Mesendoderm (in vitro differentiated cells): Measurements from ENCODE around the gene VDAC1.
"Not testable (repeated sequence)": the region's sequence is repeated elsewhere in the genome, so short reads cannot be mapped to it uniquely, and the experiment has no call there.

Experiments
- DNase-seq: peaks from one replicate; pipeline ENCODE4 v3.0.0; 2013
- H2AK5ac ChIP-seq: 2 replicates; pipeline ENCODE4 v1.6.1; 2013; ENCODE audit warnings: low read length, inconsistent platforms
- H2BK120ac ChIP-seq: 2 replicates; pipeline ENCODE4 v1.6.1; 2013; ENCODE audit warnings: low read depth, mild to moderate bottlenecking, low read length, moderate library complexity, mixed read lengths
- H2BK15ac ChIP-seq: replicated peaks from 2 replicates; pipeline ENCODE4 v1.6.1; 2013; ENCODE audit warnings: low read depth, mild to moderate bottlenecking, moderate library complexity
- H2BK5ac ChIP-seq: 2 replicates; pipeline ENCODE4 v1.6.1; 2013; ENCODE audit warnings: low read length, inconsistent platforms
- H3K18ac ChIP-seq: 2 replicates; pipeline ENCODE4 v1.6.1; 2013; ENCODE audit warnings: mild to moderate bottlenecking, low read length, mixed read lengths
- H3K23ac ChIP-seq: one replicate; pipeline ENCODE4 v1.6.1; 2013; ENCODE audit warnings: low read length
- H3K27ac ChIP-seq: 2 replicates; pipeline ENCODE4 v1.5.1; 2013; ENCODE audit warnings: low read depth, mild to moderate bottlenecking, inconsistent platforms, low read length, moderate library complexity
- H3K27me3 ChIP-seq: 2 replicates; pipeline ENCODE4 v1.6.1; 2013; ENCODE audit warnings: low read length, control low read depth, mild to moderate bottlenecking, inconsistent platforms; ENCODE audit not compliant: insufficient read depth, poor library complexity
- H3K36me3 ChIP-seq: 2 replicates; pipeline ENCODE4 v1.6.1; 2013; ENCODE audit warnings: low read length, inconsistent platforms; ENCODE audit not compliant: control insufficient read depth, insufficient read depth
- H3K4ac ChIP-seq: one replicate; pipeline ENCODE4 v1.6.1; 2013; ENCODE audit warnings: low read depth, mild to moderate bottlenecking, low read length, moderate library complexity
- H3K4me1 ChIP-seq: 2 replicates; pipeline ENCODE4 v1.6.1; 2013; ENCODE audit warnings: low read depth, low read length, inconsistent platforms; ENCODE audit not compliant: control insufficient read depth
- H3K4me2 ChIP-seq: 2 replicates; pipeline ENCODE4 v1.6.1; 2013; ENCODE audit warnings: low read length
- H3K4me3 ChIP-seq: 2 replicates; pipeline ENCODE4 v1.5.1; 2013; ENCODE audit warnings: mild to moderate bottlenecking, low read length
- H3K56ac ChIP-seq: one replicate; pipeline ENCODE4 v1.6.1; 2013; ENCODE audit warnings: low read length
- H3K79me1 ChIP-seq: 2 replicates; pipeline ENCODE4 v1.6.1; 2013; ENCODE audit warnings: low read length, inconsistent platforms
- H3K79me2 ChIP-seq: 2 replicates; pipeline ENCODE4 v1.6.1; 2013; ENCODE audit warnings: mild to moderate bottlenecking, low read length; ENCODE audit not compliant: control insufficient read depth, insufficient read depth
- H3K9ac ChIP-seq: 2 replicates; pipeline ENCODE4 v1.6.1; 2013; ENCODE audit warnings: low read length, inconsistent platforms
- H4K5ac ChIP-seq: one replicate; pipeline ENCODE4 v1.6.1; 2013; ENCODE audit warnings: low read length
- H4K8ac ChIP-seq: one replicate; pipeline ENCODE4 v1.6.1; 2013; ENCODE audit warnings: low read depth, mild to moderate bottlenecking, control low read depth, low read length, moderate library complexity
- WGBS: extraction: QIAGEN DNeasy Blood & Tissue Kit; methylation state at CpG from one replicate; pipeline ENCODE4 v1.1.7; 2013; ENCODE audit warnings: low lambda C conversion rate, missing lambda C conversion rate; ENCODE audit not compliant: insufficient coverage; ENCODE audit errors: extremely low coverage; 5-methylcytosine and 5-hydroxymethylcytosine counted together

VDAC1 gene

DNA sequence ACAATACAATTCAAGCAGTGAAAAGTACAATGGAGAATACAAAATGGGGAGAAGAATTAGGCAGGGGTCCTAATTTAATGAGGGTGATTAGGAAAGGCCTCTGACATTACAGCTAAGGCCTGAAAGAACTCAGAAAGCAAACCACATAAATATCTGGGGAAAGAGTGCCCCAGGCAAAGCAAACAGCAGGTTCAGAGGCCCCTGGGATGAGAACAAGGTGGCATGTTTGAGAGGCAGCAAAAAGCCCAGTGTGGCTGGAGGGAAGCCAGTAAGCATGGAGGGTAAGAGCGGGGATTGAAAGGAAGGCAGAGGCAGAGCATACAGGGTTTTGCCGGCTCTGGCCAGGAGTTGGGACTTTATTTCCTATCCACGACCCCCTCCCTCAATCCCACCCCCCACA, 33.4 kb upstream of the VDAC1 start:
- no CpG with 5 or more reads among the region's 3 CpGs for WGBS
- H3K9ac ChIP-seq, result no peak overlapping the region
- H3K27ac ChIP-seq, result no peak overlapping the region

DNA sequence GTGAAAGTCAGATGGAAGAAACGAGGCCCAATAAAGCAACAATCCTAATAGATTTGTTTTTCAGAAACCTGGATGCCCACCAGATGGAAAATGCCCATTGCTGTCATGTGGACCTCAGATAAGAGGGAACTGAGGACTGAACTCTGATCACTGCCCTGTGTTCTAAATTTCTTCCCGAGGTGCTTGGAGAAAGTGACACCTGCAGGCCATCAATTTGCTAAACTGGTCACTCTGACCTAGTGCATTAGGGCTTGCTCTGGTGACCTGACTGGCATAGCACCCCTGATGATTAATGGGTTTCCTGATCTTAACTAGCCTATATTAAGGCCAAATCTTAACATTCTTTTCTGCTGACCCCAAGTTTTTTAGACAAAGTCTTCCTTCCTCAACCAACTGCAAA, 32.4 kb upstream of the VDAC1 start:
- whole genome bisulfite sequencing, result no CpG with 5 or more reads among the region's 2 CpGs
- DNase-seq, result no peak
- H3K36me3 ChIP-seq, result no peaks in the 10 kb centered on the region
- no peak overlapping the region for H3K18ac ChIP-seq
- H2BK5ac ChIP-seq, result no peak overlapping the region
- no peaks in the 10 kb centered on the region for H3K79me2 ChIP-seq
- H3K56ac ChIP-seq, result no peak overlapping the region
- H3K27me3 ChIP-seq, result no peaks in the 10 kb centered on the region
- H3K4ac ChIP-seq, result no peak overlapping the region
- no peak overlapping the region for H4K5ac ChIP-seq
- no peaks in the 10 kb centered on the region for H3K79me1 ChIP-seq
- H4K8ac ChIP-seq, result no peak overlapping the region
- H3K9ac ChIP-seq, result no peak overlapping the region
- H3K4me2 ChIP-seq, result no peak overlapping the region
- H3K4me3 ChIP-seq, result no peak overlapping the region
- no peak overlapping the region for H2AK5ac ChIP-seq
- no peak overlapping the region for H3K27ac ChIP-seq
- no peak overlapping the region for H3K23ac ChIP-seq
- H2BK120ac ChIP-seq, result no peak overlapping the region
- H3K4me1 ChIP-seq, result no peaks in the 10 kb centered on the region
- no peak overlapping the region for H2BK15ac ChIP-seq

More for the DNA sequence above, 33.4 kb upstream of the VDAC1 start:
- H3K4me2 ChIP-seq, result no peak overlapping the region
- no peak overlapping the region for H3K4me3 ChIP-seq
- H3K27me3 ChIP-seq, result no peaks in the 10 kb centered on the region
- no peak overlapping the region for H3K18ac ChIP-seq
- no peak overlapping the region for H2BK15ac ChIP-seq
- no peaks in the 10 kb centered on the region for H3K4me1 ChIP-seq
- no peaks in the 10 kb centered on the region for H3K79me1 ChIP-seq
- no peak overlapping the region for H3K56ac ChIP-seq
- H3K79me2 ChIP-seq, result no peaks in the 10 kb centered on the region
- H3K4ac ChIP-seq, result no peak overlapping the region
- H3K23ac ChIP-seq, result no peak overlapping the region
- no peak overlapping the region for H4K8ac ChIP-seq
- no peak overlapping the region for H4K5ac ChIP-seq
- no peak overlapping the region for H2BK120ac ChIP-seq
- no peaks in the 10 kb centered on the region for H3K36me3 ChIP-seq
- no peak overlapping the region for H2AK5ac ChIP-seq
- H2BK5ac ChIP-seq, result no peak overlapping the region
- DNase-seq, result no peak

DNA sequence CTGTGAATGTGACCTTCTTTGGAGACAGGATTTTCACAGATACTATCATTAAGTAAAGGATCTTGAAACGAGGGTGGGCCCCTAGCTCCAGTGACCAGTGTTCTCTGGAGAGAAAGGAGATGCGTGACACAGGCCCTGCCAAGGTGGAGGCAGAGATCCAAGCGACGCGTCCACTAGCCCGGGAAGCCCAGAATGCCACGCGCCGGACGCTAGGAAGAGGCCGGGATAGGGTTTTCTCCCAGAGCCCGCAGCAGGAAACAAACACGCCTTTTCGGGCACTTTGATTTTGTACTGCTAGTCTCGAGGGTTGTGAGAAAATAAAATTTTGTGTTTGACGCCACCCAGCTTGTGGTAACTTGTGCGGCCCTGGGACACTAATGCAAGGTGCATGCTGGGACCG, 29.6 kb upstream of the VDAC1 start:
- Histone ChIP-seq H3K36me3 (no peaks in the 10 kb centered on the region), H2BK5ac (no peak overlapping the region), H3K9ac (no peak overlapping the region), H4K5ac (no peak overlapping the region), H2BK15ac (no peak overlapping the region), H3K56ac (no peak overlapping the region), H3K23ac (no peak overlapping the region), H3K79me2 (no peaks in the 10 kb centered on the region), H3K18ac (no peak overlapping the region), H3K79me1 (no peaks in the 10 kb centered on the region), H2AK5ac (no peak overlapping the region), H2BK120ac (no peak overlapping the region), H3K27me3 (no peaks in the 10 kb centered on the region), H3K27ac (no peak overlapping the region), H4K8ac (no peak overlapping the region), H3K4me1 (no peaks in the 10 kb centered on the region), H3K4me3 (no peak overlapping the region), H3K4me2 (no peak overlapping the region), H3K4ac (no peak overlapping the region)
- no CpG with 5 or more reads among the region's 18 CpGs for WGBS
- DNase-seq, result no peak

- not testable (repeated sequence) for H3K23ac ChIP-seq, H4K8ac ChIP-seq, DNase-seq, H2AK5ac ChIP-seq, H3K4ac ChIP-seq, H3K56ac ChIP-seq, H3K4me3 ChIP-seq, H3K27me3 ChIP-seq, H3K27ac ChIP-seq, H2BK5ac ChIP-seq, H4K5ac ChIP-seq, H3K9ac ChIP-seq, H3K4me2 ChIP-seq, H2BK15ac ChIP-seq, H3K36me3 ChIP-seq, H3K79me1 ChIP-seq, H2BK120ac ChIP-seq, H3K4me1 ChIP-seq, H3K18ac ChIP-seq, H3K79me2 ChIP-seq
- WGBS, result no CpG with 5 or more reads among the region's 4 CpGs
Measured at GRCh38 chr5:134030303-134030964, 25.7 kb upstream of the VDAC1 start.

DNA sequence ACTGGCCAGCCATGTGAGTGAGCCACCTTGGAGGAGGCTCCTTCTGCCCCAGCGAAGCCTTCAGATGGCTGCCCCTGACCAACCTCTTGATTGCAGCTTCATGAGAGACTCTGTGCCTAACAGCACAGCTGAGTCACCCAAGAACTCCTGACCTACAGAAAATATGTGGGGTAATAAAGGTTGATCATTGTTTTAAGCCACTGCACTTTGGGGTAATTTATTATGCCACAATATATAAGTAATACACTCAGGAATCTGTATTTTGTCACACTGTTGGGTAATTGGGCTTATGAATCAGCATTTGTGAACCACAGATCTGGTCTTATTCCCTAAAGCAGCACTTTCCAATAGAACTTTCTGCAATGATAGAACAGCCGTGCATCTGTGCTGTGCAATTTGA, 24.4 kb upstream of the VDAC1 start:
- Histone ChIP-seq H2BK15ac (no peak overlapping the region), H3K36me3 (no peaks in the 10 kb centered on the region), H3K27ac (no peak overlapping the region), H2BK120ac (no peak overlapping the region), H3K4me3 (no peak overlapping the region), H3K23ac (no peak overlapping the region), H4K8ac (no peak overlapping the region), H2BK5ac (no peak overlapping the region), H2AK5ac (no peak overlapping the region), H4K5ac (no peak overlapping the region), H3K56ac (no peak overlapping the region), H3K79me1 (no peaks in the 10 kb centered on the region), H3K4me1 (no peaks in the 10 kb centered on the region), H3K9ac (no peak overlapping the region), H3K27me3 (no peaks in the 10 kb centered on the region), H3K4me2 (no peak overlapping the region), H3K4ac (no peak overlapping the region), H3K18ac (no peak overlapping the region), H3K79me2 (no peaks in the 10 kb centered on the region)
- DNase-seq, result no peak
- WGBS, result no CpG with 5 or more reads among the region's 2 CpGs

DNA sequence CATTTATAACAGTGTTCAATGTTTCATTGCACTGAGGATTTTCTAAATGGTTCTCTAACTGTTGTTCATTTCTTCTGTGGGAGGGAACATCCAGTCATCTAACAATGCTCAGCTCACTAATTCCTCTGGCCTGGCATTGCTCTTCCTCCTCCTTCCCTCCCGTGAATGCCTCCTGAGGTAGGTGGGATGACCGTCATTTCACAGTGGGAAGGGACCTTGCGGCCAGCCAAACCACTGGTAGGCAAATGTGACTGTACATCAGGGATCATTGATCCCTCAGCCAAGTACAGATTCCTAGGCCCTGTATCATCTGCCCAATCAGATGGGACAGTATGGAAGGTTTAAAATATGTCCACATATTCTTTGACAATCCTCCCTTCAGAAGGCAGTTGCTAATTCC, 23.7 kb upstream of the VDAC1 start:
- DNase-seq, result no peak
- Histone ChIP-seq H2BK15ac (no peak overlapping the region), H3K23ac (no peak overlapping the region), H3K27ac (no peak overlapping the region), H3K4me2 (no peak overlapping the region), H3K56ac (no peak overlapping the region), H4K5ac (no peak overlapping the region), H3K4ac (no peak overlapping the region), H2BK5ac (no peak overlapping the region), H3K79me2 (no peaks in the 10 kb centered on the region), H3K36me3 (no peaks in the 10 kb centered on the region), H3K27me3 (no peaks in the 10 kb centered on the region), H4K8ac (no peak overlapping the region), H2BK120ac (no peak overlapping the region), H2AK5ac (no peak overlapping the region), H3K4me1 (no peaks in the 10 kb centered on the region), H3K9ac (no peak overlapping the region), H3K4me3 (no peak overlapping the region), H3K18ac (no peak overlapping the region), H3K79me1 (no peaks in the 10 kb centered on the region)
- no CpG with 5 or more reads among the region's 3 CpGs for WGBS
